ENCODE results near the gene ZP3. TPM values are rescaled to one million over a fixed set of nuclear protein-coding genes. Genes with fewer than 3 reads are reported as not detected.
A peak's percentile ranks its signal among the peaks of the same experiment; 100 is the strongest.

ZP3 gene
- total and polyA plus RNA-seq, 2 experiments from 2014 or later: 4.5 to 4.9 TPM

GRCh38 chr7:76427635-76428034 lies 2.9 kb downstream of the ZP3 start:
- Histone ChIP-seq H3F3A (ENCODE audit: insufficient read depth) (no peaks in the 10 kb centered on the region), H3K79me2 (ENCODE audit: insufficient read depth) (no peaks in the 10 kb centered on the region), H2AFZ (no peak overlapping the region), H3K4me3 (no peak overlapping the region), H3K27me3 (replicated peaks; ENCODE audit: insufficient read depth) (no peaks in the 10 kb centered on the region), H3K9me2 (ENCODE audit: insufficient read depth) (no peaks in the 10 kb centered on the region), H3K36me3 (ENCODE audit: low read depth) (no peaks in the 10 kb centered on the region), H3K9me3 (ENCODE audit: low read depth) (no peaks in the 10 kb centered on the region), H3K9ac (no peak overlapping the region), H3K4me1 (ENCODE audit: insufficient read depth) (peaks cover 10% of the 10 kb centered on the region), H4K20me1 (ENCODE audit: insufficient read depth) (no peaks in the 10 kb centered on the region), H3K27ac (no peak overlapping the region), H3K4me2 (ENCODE audit: unreplicated experiment) (no peak overlapping the region)
- TF ChIP-seq EZH2phosphoT487 (IDR thresholded peaks at IDR 0.05; ENCODE audit: insufficient read depth, low read depth): no peak
- TF ChIP-seq EZH2 (IDR thresholded peaks at IDR 0.05; ENCODE audit: insufficient read depth, poor library complexity, severe bottlenecking): no peak
- WGBS, 2 experiments (ENCODE audit: low coverage in 1 of 2, low lambda C conversion rate in 2 of 2, missing lambda C conversion rate in 2 of 2): 67 to 72% methylated on average over 5 of the region's 5 CpGs
- no peak for DNase-seq
- in situ Hi-C loops (cut with MboI): no loop called here

- H3K4me1 ChIP-seq (ENCODE audit: insufficient read depth): peaks cover 8% of the 10 kb centered on the region
- no peaks in the 10 kb centered on the region for H3K9me2 ChIP-seq (ENCODE audit: insufficient read depth)
- H3K27ac ChIP-seq: no peak overlapping the region
- 71 to 77% methylated on average over 11 to 13 of the region's 13 CpGs for WGBS, 2 experiments (ENCODE audit: low coverage in 1 of 2, low lambda C conversion rate in 2 of 2, missing lambda C conversion rate in 2 of 2)
- H3K36me3 ChIP-seq (ENCODE audit: low read depth): no peaks in the 10 kb centered on the region
- in situ Hi-C loops (cut with MboI): no loop called here
- no peak overlapping the region for H2AFZ ChIP-seq
- H3K4me3 ChIP-seq: no peak overlapping the region
- no peaks in the 10 kb centered on the region for H4K20me1 ChIP-seq (ENCODE audit: insufficient read depth)
- no peaks in the 10 kb centered on the region for H3K9me3 ChIP-seq (ENCODE audit: low read depth)
- H3K79me2 ChIP-seq (ENCODE audit: insufficient read depth): no peaks in the 10 kb centered on the region
- H3K4me2 ChIP-seq (ENCODE audit: unreplicated experiment): no peak overlapping the region
- no peaks in the 10 kb centered on the region for H3K27me3 ChIP-seq (replicated peaks; ENCODE audit: insufficient read depth)
- H3K9ac ChIP-seq: no peak overlapping the region
- no peak for DNase-seq
- no peak for TF ChIP-seq EZH2 (IDR thresholded peaks at IDR 0.05; ENCODE audit: insufficient read depth, poor library complexity, severe bottlenecking)
- no peak for TF ChIP-seq EZH2phosphoT487 (IDR thresholded peaks at IDR 0.05; ENCODE audit: insufficient read depth, low read depth)
- H3F3A ChIP-seq (ENCODE audit: insufficient read depth): no peaks in the 10 kb centered on the region
Measured at GRCh38 chr7:76428149-76428823, 3.5 kb downstream of the ZP3 start.

DNA sequence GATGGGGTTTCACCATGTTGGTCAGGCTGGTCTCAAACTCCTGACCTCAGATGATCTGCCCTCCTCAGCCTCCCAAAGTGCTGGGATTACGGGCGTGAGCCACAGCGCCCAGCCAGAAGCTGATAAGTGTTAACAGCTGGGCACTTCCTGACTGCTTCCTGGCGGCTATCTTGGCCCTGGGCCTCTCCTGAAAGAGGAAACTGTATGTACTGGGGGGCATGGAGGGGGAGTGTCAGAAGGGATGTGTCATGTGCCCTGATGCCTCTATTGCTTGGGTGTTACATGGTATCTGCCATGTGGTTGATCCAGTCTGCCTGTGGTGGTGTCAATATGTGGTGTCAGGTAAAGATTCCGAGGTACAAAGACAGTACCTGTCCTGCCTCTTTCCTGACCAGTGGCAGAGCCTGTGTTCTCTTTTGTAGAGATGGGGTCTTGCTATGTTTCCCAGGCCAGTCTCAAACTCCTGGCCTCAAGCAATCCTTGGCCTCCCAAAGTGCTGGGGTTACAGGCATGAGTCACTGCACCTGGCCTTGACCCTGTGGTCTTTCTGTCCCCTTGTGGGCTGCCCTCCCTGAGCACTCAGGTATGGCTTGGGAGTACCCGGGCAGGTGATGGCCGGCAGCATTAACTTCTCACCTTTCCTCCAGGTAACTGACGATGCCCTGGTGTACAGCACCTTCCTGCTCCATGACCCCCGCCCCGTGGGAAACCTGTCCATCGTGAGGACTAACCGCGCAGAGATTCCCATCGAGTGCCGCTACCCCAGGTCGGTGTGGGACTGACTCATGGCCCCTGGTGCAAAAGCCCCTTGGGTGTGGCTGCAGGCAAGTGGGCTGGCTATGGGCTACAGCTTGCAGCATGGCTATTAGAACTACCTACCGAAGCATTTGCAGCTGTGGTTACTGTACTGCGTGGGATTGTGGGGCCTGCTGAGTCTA lies 4.4 kb downstream of the ZP3 start:
- no peak overlapping the region for H3K9ac ChIP-seq
- H3K27ac ChIP-seq: no peak overlapping the region
- H3K4me3 ChIP-seq: no peak overlapping the region
- H3K4me2 ChIP-seq (ENCODE audit: unreplicated experiment): no peak overlapping the region
- no peak overlapping the region for H2AFZ ChIP-seq
- in situ Hi-C loops (cut with MboI): no loop called here
- no peaks in the 10 kb centered on the region for H3K9me3 ChIP-seq (ENCODE audit: low read depth)
- no peaks in the 10 kb centered on the region for H3K27me3 ChIP-seq (replicated peaks; ENCODE audit: insufficient read depth)
- no peaks in the 10 kb centered on the region for H3K4me1 ChIP-seq (ENCODE audit: insufficient read depth)
- H3F3A ChIP-seq (ENCODE audit: insufficient read depth): no peaks in the 10 kb centered on the region
- WGBS, 2 experiments (ENCODE audit: low coverage in 1 of 2, low lambda C conversion rate in 2 of 2, missing lambda C conversion rate in 2 of 2): 82 to 86% methylated on average over 18 of the region's 18 CpGs
- DNase-seq: peak; percentile 34
- H4K20me1 ChIP-seq (ENCODE audit: insufficient read depth): no peaks in the 10 kb centered on the region
- no peaks in the 10 kb centered on the region for H3K79me2 ChIP-seq (ENCODE audit: insufficient read depth)
- no peaks in the 10 kb centered on the region for H3K36me3 ChIP-seq (ENCODE audit: low read depth)
- H3K9me2 ChIP-seq (ENCODE audit: insufficient read depth): no peaks in the 10 kb centered on the region
- TF ChIP-seq EZH2phosphoT487 (IDR thresholded peaks at IDR 0.05; ENCODE audit: insufficient read depth, low read depth) (no peak), EZH2 (IDR thresholded peaks at IDR 0.05; ENCODE audit: insufficient read depth, poor library complexity, severe bottlenecking) (no peak)

- H3K4me3 ChIP-seq: no peak overlapping the region
- 87 to 91% methylated on average over 9 of the region's 9 CpGs for WGBS, 2 experiments (ENCODE audit: low coverage in 1 of 2, low lambda C conversion rate in 2 of 2, missing lambda C conversion rate in 2 of 2)
- TF ChIP-seq EZH2 (IDR thresholded peaks at IDR 0.05; ENCODE audit: insufficient read depth, poor library complexity, severe bottlenecking): no peak
- no peak for TF ChIP-seq EZH2phosphoT487 (IDR thresholded peaks at IDR 0.05; ENCODE audit: insufficient read depth, low read depth)
- H3K9me3 ChIP-seq (ENCODE audit: low read depth): no peaks in the 10 kb centered on the region
- no peaks in the 10 kb centered on the region for H3K9me2 ChIP-seq (ENCODE audit: insufficient read depth)
- H3K36me3 ChIP-seq (ENCODE audit: low read depth): no peaks in the 10 kb centered on the region
- no peak overlapping the region for H3K27ac ChIP-seq
- no peaks in the 10 kb centered on the region for H4K20me1 ChIP-seq (ENCODE audit: insufficient read depth)
- no peak overlapping the region for H2AFZ ChIP-seq
- no peaks in the 10 kb centered on the region for H3K4me1 ChIP-seq (ENCODE audit: insufficient read depth)
- no peak for DNase-seq
- H3K9ac ChIP-seq: no peak overlapping the region
- no peaks in the 10 kb centered on the region for H3K79me2 ChIP-seq (ENCODE audit: insufficient read depth)
- no peaks in the 10 kb centered on the region for H3F3A ChIP-seq (ENCODE audit: insufficient read depth)
- in situ Hi-C loops (cut with MboI): no loop called here
- H3K27me3 ChIP-seq (replicated peaks; ENCODE audit: insufficient read depth): no peaks in the 10 kb centered on the region
- H3K4me2 ChIP-seq (ENCODE audit: unreplicated experiment): no peak overlapping the region
Measured at GRCh38 chr7:76430211-76430610, 5.5 kb downstream of the ZP3 start.
